GM12873 (cell line): ENCODE data around the gene RAPGEF2.

Experiments
- TF ChIP-seq, protein P1 (sequence below): IDR thresholded peaks from 2 replicates; pipeline ENCODE4 v1.5.1; 2012; ENCODE audit warnings: low read depth, mild to moderate bottlenecking, moderate library complexity, low read length, control low read depth; ENCODE audit not compliant: insufficient read depth; ENCODE audit errors: missing control alignments

The RAPGEF2 gene

DNA sequence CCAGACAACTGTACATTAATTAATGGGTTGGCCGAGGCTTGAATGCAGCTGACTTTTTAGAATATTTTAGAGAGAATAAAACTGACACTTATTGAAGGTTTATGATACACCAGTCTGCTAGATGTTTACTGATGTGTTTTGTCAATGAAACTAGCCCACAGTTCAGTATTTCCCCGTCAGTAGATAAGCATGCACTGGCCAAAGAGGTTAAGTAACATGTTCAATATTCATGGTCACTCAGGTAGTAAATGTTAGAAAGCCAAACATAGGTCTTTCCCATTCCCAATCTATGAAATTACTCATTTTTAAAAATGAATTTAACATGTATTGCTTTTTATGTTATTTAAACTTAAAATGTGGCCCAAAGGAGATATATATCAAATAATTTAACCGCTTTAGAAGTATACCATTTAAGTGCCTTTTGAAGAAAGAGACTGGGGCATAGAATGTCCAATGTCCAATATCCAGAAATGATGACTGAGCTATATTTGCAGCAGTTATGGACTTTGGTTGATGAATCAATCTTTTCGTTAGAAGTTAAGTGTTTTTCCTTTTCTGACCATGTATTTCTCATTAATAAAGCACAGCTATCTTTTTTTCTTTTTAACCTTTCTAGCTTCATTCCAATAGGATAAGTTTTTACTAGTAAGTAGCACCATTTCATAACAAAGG lies 156.1 kb downstream of the RAPGEF2 start:
- TF ChIP-seq, protein P1, sequence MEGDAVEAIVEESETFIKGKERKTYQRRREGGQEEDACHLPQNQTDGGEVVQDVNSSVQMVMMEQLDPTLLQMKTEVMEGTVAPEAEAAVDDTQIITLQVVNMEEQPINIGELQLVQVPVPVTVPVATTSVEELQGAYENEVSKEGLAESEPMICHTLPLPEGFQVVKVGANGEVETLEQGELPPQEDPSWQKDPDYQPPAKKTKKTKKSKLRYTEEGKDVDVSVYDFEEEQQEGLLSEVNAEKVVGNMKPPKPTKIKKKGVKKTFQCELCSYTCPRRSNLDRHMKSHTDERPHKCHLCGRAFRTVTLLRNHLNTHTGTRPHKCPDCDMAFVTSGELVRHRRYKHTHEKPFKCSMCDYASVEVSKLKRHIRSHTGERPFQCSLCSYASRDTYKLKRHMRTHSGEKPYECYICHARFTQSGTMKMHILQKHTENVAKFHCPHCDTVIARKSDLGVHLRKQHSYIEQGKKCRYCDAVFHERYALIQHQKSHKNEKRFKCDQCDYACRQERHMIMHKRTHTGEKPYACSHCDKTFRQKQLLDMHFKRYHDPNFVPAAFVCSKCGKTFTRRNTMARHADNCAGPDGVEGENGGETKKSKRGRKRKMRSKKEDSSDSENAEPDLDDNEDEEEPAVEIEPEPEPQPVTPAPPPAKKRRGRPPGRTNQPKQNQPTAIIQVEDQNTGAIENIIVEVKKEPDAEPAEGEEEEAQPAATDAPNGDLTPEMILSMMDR = no peak

DNA sequence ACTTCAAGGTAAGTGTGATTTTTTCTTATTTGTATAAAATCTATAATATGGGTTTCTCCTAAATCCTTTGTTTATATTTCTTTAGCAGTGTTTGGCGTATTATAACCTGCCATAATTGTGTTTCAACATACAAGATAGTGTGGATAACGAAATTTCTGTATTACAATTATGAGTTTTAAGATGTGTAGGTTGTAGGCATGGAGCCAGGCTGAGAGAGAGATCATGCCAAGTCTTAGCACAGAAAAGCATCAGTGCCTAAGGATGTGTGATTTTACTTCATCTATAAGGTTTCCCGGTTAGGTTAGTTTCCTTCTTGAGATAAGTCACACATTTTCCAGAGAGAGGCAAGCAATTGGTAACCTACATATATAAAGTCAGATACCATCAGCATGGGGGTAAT lies 161.2 kb downstream of the RAPGEF2 start:
- TF ChIP-seq, protein P1 = no peak

DNA sequence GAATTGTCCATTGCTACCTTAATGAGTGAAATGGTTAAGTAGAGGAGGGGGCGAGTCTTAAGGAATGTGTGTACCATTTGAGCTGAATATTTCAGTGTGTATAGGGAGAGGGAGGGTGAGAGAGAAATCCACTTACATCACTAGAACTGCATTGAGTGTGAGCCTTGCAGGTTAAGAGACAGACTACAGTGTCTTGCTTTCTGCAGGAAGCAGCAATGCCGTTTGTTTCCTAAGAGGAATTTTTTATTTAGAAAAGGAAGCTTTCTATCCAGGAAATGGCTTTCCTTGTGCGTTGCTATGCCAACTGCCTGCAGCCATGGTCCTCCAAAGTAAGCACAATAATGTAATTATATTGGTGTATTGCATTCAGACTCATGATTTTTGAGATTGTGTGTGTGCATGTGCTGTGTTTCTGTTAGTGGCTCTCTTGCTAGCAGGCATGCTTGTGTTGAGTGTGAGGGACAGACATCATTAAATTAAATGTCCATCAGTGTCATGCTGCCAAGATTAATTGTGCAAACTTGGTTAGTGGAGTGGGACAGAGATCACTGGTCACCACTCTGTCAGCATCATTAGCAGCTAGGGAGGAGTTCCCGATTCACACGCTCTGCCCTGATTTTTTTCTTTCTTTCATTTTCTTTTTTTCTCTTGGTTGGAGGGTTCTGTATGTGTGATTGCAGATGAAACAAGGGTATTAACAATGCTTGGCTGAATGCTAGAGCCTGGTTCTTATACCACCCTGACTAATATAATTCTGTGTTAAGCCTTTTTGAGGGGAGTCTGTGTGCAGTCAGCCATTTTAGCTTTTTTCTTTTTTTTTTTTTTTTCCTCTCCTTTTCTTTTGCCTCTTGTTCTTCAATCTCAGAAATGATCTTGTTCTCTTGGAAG lies 164.3 kb downstream of the RAPGEF2 start:
- TF ChIP-seq, protein P1 = no peak

DNA sequence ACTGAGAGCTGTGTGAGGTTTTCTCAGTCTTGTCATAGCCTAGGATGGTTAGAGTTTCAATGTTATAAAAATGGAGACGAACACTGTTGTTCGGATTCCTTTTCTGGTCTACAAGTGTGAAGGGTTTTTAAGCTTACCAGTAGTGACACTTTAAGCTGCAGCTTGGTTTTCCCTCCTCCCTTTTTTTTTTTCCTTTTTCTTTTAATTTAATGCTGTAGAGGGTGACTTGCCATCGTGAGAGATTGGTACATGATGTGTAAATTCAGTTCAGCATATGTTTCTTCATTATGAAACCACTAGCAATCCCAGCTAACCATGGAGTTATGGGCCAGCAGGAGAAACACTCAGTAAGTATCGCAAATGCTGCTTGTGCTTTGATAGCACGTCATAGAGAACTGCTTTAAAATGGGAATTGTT lies 165.0 kb downstream of the RAPGEF2 start:
- TF ChIP-seq, protein P1 = no peak

DNA sequence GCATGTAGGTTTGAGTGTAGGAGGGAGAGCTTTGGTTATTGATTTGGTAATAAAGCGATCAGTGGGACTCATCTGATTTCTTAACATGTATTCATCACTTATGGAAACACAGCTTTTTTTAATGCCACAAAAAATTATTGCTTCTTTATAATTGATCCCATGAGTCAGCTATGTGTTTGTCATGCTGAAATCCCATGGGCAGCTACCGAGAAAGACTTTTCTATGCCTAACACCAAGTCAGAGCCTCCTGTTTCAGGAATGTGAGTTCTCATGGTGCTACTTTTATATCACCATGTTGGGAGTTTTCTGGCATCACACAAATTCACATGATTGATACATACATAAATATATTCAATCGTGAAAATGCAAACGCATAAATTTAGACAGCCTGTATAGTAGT lies 165.7 kb downstream of the RAPGEF2 start:
- TF ChIP-seq, protein P1 = no peak

DNA sequence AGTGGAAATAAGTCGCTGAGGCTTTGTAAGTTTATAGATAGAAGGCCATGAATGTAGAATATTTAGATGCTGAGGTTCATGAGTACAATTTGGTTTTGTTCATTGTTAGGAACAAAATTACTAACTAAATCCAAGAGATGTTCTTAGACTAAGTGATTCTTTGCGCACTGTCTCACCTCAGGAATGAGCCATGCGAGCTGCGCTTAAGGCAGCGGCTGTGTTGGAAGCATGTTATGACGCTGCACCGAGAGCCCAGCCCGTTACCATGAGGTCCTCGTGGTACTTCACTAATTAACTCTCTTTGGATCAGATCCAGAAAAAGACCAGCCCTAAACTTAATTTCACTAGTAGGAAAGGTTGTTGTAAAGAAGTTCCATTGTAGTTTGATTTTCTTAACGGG lies 166.2 kb downstream of the RAPGEF2 start:
- TF ChIP-seq, protein P1 = no peak

DNA sequence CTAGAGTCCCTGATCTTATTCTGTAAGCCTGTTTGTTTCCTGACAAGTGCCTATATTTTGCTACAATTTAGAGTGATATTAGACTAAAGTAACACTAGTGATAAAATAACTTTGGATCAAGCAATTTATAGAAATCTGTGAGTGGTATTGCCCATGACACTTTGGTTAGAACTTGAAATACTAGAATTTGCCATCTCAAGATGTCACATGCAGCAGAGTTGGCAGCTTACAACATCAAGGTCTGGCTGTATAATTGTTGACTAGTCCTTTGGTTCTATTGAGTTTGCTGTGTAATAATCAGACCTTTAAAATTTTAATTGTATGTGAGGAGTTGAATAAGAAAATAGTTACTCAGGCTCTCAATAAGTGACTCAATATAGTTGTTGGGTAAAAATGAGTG lies 167.1 kb downstream of the RAPGEF2 start:
- TF ChIP-seq, protein P1 = no peak
